ENCODE measurements around the gene DNASE1L2.

DNASE1L2 gene

DNA sequence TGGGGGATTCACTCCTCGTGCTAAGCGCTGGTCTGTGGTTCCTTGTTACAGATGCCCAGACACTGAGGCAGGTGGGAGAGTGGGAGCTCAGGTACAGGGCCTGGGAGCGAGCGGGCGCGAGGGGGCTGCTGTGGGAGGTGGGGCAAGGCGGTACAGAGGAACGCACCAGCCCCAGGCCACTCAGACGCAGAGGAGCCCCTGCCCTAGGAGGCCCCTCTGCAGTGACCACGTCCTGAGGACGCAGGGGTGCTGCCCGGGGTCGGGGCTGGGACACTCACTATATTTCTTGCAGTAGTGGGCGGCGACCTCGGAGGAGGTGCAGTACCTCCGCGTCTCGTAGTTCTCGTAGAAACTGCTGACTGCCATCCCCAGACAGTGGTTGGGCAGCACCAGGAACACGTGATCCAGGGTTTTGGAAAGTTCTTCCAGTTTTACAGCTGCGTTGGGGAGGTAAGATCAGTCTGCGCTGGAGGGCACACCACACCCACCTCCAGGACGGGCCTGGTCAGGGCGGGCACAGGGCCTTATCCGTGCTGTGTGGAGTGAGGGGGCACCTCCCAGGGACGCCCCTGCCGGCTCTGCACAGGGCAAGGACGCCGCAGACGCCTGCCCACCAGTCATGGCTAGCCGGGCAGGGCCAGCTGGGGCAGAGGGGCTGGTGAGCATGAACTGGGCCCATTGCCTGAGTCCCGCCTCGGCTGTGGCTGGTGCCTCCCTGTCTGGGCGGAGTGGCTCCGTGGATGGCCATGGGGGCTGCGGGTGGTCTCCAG lies 47.9 kb downstream of the DNASE1L2 start:
- Histone ChIP-seq H3K4me3 (ENCODE audit: low read depth, low read length) (no peak overlapping the region), H3K4me1 (no peaks in the 10 kb centered on the region), H3K36me3 (peaks cover 67% of the 10 kb centered on the region), H3K9me3 (no peaks in the 10 kb centered on the region), H3K27me3 (no peaks in the 10 kb centered on the region)
- TF ChIP-seq, protein P1, sequence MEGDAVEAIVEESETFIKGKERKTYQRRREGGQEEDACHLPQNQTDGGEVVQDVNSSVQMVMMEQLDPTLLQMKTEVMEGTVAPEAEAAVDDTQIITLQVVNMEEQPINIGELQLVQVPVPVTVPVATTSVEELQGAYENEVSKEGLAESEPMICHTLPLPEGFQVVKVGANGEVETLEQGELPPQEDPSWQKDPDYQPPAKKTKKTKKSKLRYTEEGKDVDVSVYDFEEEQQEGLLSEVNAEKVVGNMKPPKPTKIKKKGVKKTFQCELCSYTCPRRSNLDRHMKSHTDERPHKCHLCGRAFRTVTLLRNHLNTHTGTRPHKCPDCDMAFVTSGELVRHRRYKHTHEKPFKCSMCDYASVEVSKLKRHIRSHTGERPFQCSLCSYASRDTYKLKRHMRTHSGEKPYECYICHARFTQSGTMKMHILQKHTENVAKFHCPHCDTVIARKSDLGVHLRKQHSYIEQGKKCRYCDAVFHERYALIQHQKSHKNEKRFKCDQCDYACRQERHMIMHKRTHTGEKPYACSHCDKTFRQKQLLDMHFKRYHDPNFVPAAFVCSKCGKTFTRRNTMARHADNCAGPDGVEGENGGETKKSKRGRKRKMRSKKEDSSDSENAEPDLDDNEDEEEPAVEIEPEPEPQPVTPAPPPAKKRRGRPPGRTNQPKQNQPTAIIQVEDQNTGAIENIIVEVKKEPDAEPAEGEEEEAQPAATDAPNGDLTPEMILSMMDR (IDR thresholded peaks at IDR 0.05; ENCODE audit: low read depth, low read length) = no peak
- no peak for DNase-seq

DNA sequence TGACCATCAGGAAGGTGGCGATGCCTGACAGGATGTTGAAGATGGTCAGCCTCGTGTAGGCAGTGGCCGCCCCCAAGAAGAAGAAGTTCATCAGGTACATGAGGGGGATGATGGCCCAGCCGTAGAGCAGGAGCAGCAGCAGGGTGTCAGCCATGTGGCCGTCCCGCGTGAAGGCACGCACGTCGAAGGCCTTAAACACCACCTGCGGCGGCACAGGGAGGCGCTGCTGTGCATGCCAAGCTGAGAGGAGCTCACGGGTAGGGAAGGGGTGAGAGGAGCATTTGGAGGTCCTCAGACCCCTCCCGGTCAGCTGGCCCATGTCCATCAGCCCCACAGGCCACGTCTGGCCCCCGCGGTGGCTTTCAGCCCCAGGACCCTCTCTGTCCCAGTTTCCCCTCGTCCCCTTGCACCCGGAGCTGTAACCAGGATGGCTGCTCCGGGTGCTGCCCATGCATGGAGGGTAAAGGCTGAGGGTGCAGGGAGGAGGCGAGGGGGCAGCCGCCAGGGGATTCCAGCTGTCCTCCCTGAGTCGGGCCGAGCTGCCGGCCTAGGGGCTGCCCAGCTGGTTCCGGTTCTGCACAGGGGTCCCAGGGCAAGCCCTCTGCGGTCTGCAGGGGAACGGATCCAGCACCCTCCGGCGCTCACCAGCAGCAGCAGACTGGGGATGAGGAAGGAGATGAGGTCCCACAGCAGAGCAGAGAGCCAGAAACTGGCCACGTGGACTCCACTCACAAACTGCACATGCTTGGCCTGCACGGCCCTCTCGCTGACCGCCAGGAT lies 48.7 kb downstream of the DNASE1L2 start:
- Histone ChIP-seq H3K4me3 (ENCODE audit: low read depth, low read length) (no peak overlapping the region), H3K36me3 (peaks cover 69% of the 10 kb centered on the region), H3K9me3 (no peaks in the 10 kb centered on the region), H3K27me3 (no peaks in the 10 kb centered on the region), H3K4me1 (no peaks in the 10 kb centered on the region)
- TF ChIP-seq, protein P1 (IDR thresholded peaks at IDR 0.05; ENCODE audit: low read depth, low read length) = no peak
- no peak for DNase-seq

DNA sequence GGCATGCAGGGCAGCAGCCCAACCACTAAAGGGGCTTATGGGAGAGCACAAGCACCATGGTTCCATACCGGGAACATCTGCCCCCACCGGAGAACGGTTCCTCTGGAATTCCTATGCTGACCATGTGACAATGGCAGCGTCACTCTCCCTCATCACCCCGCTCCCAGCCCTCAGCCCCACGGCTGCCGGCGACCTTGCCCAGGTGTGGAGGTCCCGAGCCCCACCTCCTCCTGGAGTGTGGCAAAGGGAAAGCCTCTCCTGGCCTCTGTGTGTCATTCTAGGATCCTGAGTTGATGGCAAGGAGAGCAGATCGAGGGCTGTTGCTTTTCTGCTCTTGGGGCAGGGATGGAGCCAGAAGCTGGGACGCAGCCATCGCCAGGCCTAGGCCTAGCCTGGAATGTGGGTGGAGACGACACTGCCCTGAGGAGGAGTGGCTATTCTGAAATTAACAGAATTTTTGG lies 49.5 kb downstream of the DNASE1L2 start:
- peaks cover 70% of the 10 kb centered on the region for H3K36me3 ChIP-seq
- TF ChIP-seq, protein P1 (IDR thresholded peaks at IDR 0.05; ENCODE audit: low read depth, low read length) = no peak
- no peak overlapping the region for H3K4me3 ChIP-seq (ENCODE audit: low read depth, low read length)
- no peaks in the 10 kb centered on the region for H3K4me1 ChIP-seq
- no peaks in the 10 kb centered on the region for H3K27me3 ChIP-seq
- DNase-seq = no peak
- H3K9me3 ChIP-seq = no peaks in the 10 kb centered on the region

DNA sequence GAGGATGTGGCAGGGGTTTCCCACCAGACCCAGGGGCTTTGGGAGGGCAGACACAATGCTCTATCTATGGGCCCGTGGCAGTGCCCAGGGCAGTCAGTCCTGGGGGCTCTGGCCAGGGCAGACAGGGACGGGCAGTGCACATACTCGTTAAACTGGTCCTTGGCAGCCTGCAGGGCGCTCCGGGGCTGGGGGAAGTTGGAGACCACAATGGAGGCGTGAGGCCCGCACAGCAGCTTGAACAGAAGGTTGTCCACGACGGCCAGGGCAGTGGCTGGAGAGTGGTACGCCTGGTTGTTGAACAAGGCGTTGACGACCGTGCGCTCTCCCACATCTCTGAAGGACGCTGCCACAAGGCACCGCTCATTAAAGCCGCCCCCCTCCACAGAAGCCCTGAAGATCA lies 50.3 kb downstream of the DNASE1L2 start:
- Histone ChIP-seq H3K4me1 (no peaks in the 10 kb centered on the region), H3K4me3 (ENCODE audit: low read depth, low read length) (no peak overlapping the region), H3K27me3 (no peaks in the 10 kb centered on the region), H3K9me3 (no peaks in the 10 kb centered on the region), H3K36me3 (peaks cover 73% of the 10 kb centered on the region)
- TF ChIP-seq, protein P1 (IDR thresholded peaks at IDR 0.05; ENCODE audit: low read depth, low read length) = no peak
- DNase-seq = no peak

DNA sequence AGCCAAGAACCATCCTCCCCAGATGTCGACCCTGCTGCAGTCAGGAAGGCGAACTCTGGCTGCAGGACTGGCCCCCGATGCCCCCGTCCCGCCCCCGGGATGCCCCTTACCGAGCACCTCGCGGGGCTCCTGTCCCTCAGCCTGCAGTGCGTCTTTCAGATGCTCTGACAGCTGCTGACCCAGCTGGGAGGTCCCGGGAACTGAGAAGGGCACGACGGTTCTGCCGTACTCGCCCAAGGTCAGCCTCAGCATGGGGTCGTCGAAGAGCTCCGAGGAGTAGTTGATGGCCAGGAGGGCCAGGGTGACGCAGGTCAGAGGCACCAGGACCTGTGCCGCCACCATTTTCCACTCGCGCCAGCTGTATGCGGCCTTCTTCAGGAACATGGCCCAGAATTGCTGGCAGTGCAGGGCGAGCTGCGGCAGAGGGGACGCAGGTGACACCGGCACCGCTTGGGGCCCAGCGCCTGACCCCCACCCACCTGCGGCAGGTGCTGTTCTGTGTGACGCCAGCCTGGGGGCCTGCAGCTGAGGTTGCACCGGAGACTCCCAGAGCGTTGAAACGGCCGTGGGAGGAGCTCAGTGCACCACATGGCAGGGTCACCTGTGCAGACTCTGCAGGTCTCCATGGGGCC lies 51.8 kb downstream of the DNASE1L2 start:
- no peaks in the 10 kb centered on the region for H3K4me1 ChIP-seq
- H3K4me3 ChIP-seq (ENCODE audit: low read depth, low read length) = no peak overlapping the region
- H3K9me3 ChIP-seq = no peaks in the 10 kb centered on the region
- H3K27me3 ChIP-seq = no peaks in the 10 kb centered on the region
- H3K36me3 ChIP-seq = peaks cover 78% of the 10 kb centered on the region
- no peak for DNase-seq
- TF ChIP-seq, protein P1 (IDR thresholded peaks at IDR 0.05; ENCODE audit: low read depth, low read length) = no peak
